ENCODE measurements around the gene C1QA.

DNA sequence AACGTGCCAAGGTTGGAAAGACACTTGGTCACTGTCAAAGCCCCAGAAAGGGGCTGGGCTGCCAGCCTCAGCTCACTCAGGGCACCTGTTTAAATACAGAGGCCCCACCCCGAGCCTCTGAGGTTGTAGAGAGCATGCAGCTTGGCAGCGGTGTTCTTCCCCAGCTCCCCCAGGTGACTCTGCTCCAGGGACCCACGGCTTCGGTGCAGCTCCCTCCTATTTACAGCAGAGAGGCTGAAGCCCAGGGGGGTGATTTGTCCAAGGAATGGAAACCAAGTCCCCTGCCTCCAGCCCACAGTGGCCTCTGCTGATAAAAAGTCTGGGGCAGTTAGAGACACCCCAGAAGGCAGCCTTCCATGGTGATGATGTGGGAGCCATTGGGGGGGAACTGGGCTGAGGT lies 9.1 kb upstream of the C1QA start:
- TF ChIP-seq, protein P1, sequence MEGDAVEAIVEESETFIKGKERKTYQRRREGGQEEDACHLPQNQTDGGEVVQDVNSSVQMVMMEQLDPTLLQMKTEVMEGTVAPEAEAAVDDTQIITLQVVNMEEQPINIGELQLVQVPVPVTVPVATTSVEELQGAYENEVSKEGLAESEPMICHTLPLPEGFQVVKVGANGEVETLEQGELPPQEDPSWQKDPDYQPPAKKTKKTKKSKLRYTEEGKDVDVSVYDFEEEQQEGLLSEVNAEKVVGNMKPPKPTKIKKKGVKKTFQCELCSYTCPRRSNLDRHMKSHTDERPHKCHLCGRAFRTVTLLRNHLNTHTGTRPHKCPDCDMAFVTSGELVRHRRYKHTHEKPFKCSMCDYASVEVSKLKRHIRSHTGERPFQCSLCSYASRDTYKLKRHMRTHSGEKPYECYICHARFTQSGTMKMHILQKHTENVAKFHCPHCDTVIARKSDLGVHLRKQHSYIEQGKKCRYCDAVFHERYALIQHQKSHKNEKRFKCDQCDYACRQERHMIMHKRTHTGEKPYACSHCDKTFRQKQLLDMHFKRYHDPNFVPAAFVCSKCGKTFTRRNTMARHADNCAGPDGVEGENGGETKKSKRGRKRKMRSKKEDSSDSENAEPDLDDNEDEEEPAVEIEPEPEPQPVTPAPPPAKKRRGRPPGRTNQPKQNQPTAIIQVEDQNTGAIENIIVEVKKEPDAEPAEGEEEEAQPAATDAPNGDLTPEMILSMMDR (optimal IDR thresholded peaks at IDR 0.05 in 1 of 3, IDR thresholded peaks at IDR 0.05 in 1 of 3, conservative IDR thresholded peaks at IDR 0.05 in 1 of 3; ENCODE audit: extremely low read depth in 1 of 3, insufficient read depth in 2 of 3, low read length in 3 of 3), result no peak
- no peak for TF ChIP-seq EZH2 (IDR thresholded peaks at IDR 0.05; ENCODE audit: low read length)

Measured in keratinocyte (primary cell).